Suprapubic skin (tissue), 4 donors: Measurements from ENCODE around the gene ADARB1. TPM values are rescaled to one million over a fixed set of nuclear protein-coding genes. Genes with fewer than 3 reads are reported as not detected.

Source experiments
- DNase-seq, 2 donors: peaks; one replicate each; pipeline ENCODE4 v3.0.0-alpha.2; 2019; ENCODE audit warnings: low spot score in 2 of 2
- H3K27ac ChIP-seq: fragments of 200-600 bp; sonication (generic); one replicate; pipeline ENCODE4 v1.5.1; 2019
- H3K27me3 ChIP-seq: fragments of 200-600 bp; sonication (generic); one replicate; pipeline ENCODE4 v1.5.1; 2019
- H3K36me3 ChIP-seq: fragments of 200-600 bp; sonication (generic); one replicate; pipeline ENCODE4 v1.5.1; 2019
- H3K4me1 ChIP-seq: fragments of 200-600 bp; sonication (generic); one replicate; pipeline ENCODE4 v1.5.1; 2019
- H3K4me3 ChIP-seq: fragments of 200-600 bp; sonication (generic); one replicate; pipeline ENCODE4 v1.5.1; 2019; ENCODE audit warnings: mild to moderate bottlenecking
- H3K9me3 ChIP-seq: fragments of 200-600 bp; sonication (generic); one replicate; pipeline ENCODE4 v1.5.1; 2019
- EP300 ChIP-seq: sonication (generic); formaldehyde crosslinking; IDR thresholded peaks from one replicate; pipeline ENCODE4 v1.6.1; 2017; ENCODE audit warnings: antibody characterized with exemption
- POLR2A ChIP-seq, 2 donors: fragments of 450-650 bp; IDR thresholded peaks; one replicate each; pipeline ENCODE4 v1.6.1; 2017; ENCODE audit warnings: antibody characterized with exemption in 2 of 2, mild to moderate bottlenecking in 2 of 2, moderate library complexity in 2 of 2
- POLR2AphosphoS5 ChIP-seq, 3 donors: sonication (generic); formaldehyde crosslinking; IDR thresholded peaks; one replicate each; pipeline ENCODE4 v1.6.1; 2017; ENCODE audit warnings: antibody characterized with exemption in 3 of 3
- WGBS: methylation state at CpG from one replicate; pipeline ENCODE4 v1.1.5; 2018; 5-methylcytosine and 5-hydroxymethylcytosine counted together
- total RNA-seq, 4 donors: library from RNA; depleted of rRNA; stranded (reverse); fragments of >200 nt; gene quantifications; one replicate each; pipeline ENCODE4 v1.1.0, GENCODE V29; 2016
- TF ChIP-seq, protein P1 (sequence below), 2 donors: fragments of 200-600 bp in 1 of 2; fragments of 450-650 bp in 1 of 2; sonication (generic) in 1 of 2; IDR thresholded peaks; one replicate each; pipeline ENCODE4 v1.5.1; 2016 to 2019; ENCODE audit warnings: antibody characterized with exemption in 2 of 2, mild to moderate bottlenecking in 1 of 2, moderate library complexity in 1 of 2

Gene ADARB1
- total RNA-seq, 4 donors from 2014 or later = 13.2 to 23.6 (median 20.3) TPM

- peak in 1 of 2 donors; percentile 61 for DNase-seq
- peaks cover 48% of the 10 kb centered on the region for H3K4me1 ChIP-seq
- no peak for TF ChIP-seq POLR2A (IDR thresholded peaks at IDR 0.05)
- no peaks in the 10 kb centered on the region for H3K27me3 ChIP-seq
- 72% methylated on average over 21 of the region's 21 CpGs for WGBS
- H3K36me3 ChIP-seq = no peaks in the 10 kb centered on the region
- H3K4me3 ChIP-seq = no peak overlapping the region
- H3K27ac ChIP-seq = no peak overlapping the region
- H3K9me3 ChIP-seq = no peaks in the 10 kb centered on the region
Measured at GRCh38 chr21:45032332-45032731, 42.0 kb upstream of the ADARB1 start.

GRCh38 chr21:45032977-45033710 lies 41.2 kb upstream of the ADARB1 start:
- no peak overlapping the region for H3K27ac ChIP-seq
- H3K4me3 ChIP-seq = no peak overlapping the region
- DNase-seq = peak in 1 of 2 donors; percentile 63
- WGBS = 72% methylated on average over 15 of the region's 35 CpGs
- H3K4me1 ChIP-seq = peaks cover 48% of the 10 kb centered on the region
- TF ChIP-seq, protein P1, sequence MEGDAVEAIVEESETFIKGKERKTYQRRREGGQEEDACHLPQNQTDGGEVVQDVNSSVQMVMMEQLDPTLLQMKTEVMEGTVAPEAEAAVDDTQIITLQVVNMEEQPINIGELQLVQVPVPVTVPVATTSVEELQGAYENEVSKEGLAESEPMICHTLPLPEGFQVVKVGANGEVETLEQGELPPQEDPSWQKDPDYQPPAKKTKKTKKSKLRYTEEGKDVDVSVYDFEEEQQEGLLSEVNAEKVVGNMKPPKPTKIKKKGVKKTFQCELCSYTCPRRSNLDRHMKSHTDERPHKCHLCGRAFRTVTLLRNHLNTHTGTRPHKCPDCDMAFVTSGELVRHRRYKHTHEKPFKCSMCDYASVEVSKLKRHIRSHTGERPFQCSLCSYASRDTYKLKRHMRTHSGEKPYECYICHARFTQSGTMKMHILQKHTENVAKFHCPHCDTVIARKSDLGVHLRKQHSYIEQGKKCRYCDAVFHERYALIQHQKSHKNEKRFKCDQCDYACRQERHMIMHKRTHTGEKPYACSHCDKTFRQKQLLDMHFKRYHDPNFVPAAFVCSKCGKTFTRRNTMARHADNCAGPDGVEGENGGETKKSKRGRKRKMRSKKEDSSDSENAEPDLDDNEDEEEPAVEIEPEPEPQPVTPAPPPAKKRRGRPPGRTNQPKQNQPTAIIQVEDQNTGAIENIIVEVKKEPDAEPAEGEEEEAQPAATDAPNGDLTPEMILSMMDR (IDR thresholded peaks at IDR 0.05) = no peak
- TF ChIP-seq EP300 (no peak), POLR2A (IDR thresholded peaks at IDR 0.05) (no peak), POLR2AphosphoS5 (IDR thresholded peaks at IDR 0.05) (no peak)
- no peaks in the 10 kb centered on the region for H3K27me3 ChIP-seq
- no peaks in the 10 kb centered on the region for H3K9me3 ChIP-seq
- no peaks in the 10 kb centered on the region for H3K36me3 ChIP-seq

DNA sequence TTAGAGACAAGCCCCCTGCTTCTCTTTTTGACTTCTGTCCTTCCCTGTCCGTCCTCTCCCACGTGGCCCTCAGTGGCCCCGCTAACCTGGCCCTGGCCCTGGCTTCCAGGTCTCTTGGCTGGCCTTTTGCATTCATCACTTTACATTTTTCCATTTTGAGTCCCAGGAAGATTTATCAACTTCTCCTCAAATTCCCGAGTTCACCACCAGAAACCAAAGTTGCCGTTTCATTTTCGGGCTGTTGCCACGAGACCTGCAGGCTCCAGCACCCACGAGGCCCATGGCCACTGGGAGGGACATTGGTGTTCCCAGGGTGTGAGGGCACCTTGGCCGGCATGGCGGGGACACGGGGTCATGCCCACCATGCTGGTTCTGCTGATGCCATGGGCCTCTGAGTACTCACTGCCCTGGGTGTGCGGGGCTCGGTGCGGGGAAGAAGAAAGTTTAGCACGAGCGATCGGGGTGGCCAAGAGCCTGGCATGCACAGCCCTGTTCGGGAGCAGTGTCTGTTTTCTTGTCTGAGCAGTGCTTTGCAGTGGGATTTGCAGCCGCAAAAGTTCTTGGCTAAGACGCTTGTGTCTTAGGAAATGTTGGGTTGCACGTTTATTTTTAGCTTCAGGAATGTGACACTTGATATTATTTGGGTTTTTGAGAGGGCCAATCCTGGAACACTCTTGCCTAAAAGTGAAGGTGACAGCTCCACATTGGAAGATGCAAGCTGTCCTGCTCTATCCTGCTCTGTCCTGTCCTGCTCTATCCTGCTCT lies 40.4 kb upstream of the ADARB1 start:
- Histone ChIP-seq H3K27ac (peak overlapping the region; percentile 66), H3K4me3 (no peak overlapping the region), H3K36me3 (no peaks in the 10 kb centered on the region), H3K27me3 (no peaks in the 10 kb centered on the region), H3K9me3 (no peaks in the 10 kb centered on the region), H3K4me1 (peaks cover 48% of the 10 kb centered on the region)
- WGBS = 41% methylated on average over 21 of the region's 21 CpGs
- TF ChIP-seq POLR2A (IDR thresholded peaks at IDR 0.05) (no peak), POLR2AphosphoS5 (IDR thresholded peaks at IDR 0.05) (peak in 1 of 3 donors; percentile 55)
- peak in 1 of 2 donors; percentile 69 for DNase-seq

- 96% methylated on average over 14 of the region's 23 CpGs for WGBS
- H3K4me1 ChIP-seq = peaks cover 49% of the 10 kb centered on the region
- TF ChIP-seq, protein P1 (IDR thresholded peaks at IDR 0.05) = no peak
- no peak for TF ChIP-seq POLR2AphosphoS5 (IDR thresholded peaks at IDR 0.05)
- TF ChIP-seq EP300 = no peak
- no peak for TF ChIP-seq POLR2A (IDR thresholded peaks at IDR 0.05)
- peak overlapping the region; percentile 66 for H3K27ac ChIP-seq
- no peak overlapping the region for H3K4me3 ChIP-seq
- no peaks in the 10 kb centered on the region for H3K27me3 ChIP-seq
- H3K9me3 ChIP-seq = no peaks in the 10 kb centered on the region
- DNase-seq = peak; percentile 55 to 66
- H3K36me3 ChIP-seq = no peaks in the 10 kb centered on the region
Measured at GRCh38 chr21:45034556-45035476, 39.6 kb upstream of the ADARB1 start.

DNA sequence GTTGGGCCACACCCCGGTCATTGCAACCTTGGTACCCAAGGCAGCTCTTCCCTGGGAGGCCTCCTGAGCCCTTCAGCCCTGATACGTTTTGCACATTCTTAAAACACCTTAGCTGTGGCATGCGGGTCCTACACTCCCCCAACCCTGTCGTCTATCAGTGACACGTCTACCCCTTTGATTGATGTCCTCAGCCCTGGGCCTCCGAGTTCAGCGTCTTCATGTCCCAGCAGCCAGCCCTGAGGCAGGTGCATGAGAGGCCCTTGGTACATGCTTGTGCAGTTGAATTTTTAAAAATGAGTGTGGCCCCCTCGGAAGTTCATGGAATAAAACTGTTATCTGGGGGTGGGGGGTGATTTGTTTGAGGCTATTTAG lies 38.9 kb upstream of the ADARB1 start:
- H3K36me3 ChIP-seq = no peaks in the 10 kb centered on the region

More for the DNA sequence above, 38.9 kb upstream of the ADARB1 start:
- H3K4me3 ChIP-seq = no peak overlapping the region
- H3K9me3 ChIP-seq = no peaks in the 10 kb centered on the region
- TF ChIP-seq POLR2AphosphoS5 (IDR thresholded peaks at IDR 0.05) = no peak
- TF ChIP-seq POLR2A (IDR thresholded peaks at IDR 0.05) = no peak
- TF ChIP-seq, protein P1 (IDR thresholded peaks at IDR 0.05) = no peak
- TF ChIP-seq EP300 = no peak
- no peak overlapping the region for H3K27ac ChIP-seq
- H3K27me3 ChIP-seq = no peaks in the 10 kb centered on the region
- DNase-seq = no peak
- WGBS = 88% methylated on average over 8 of the region's 8 CpGs
- peaks cover 52% of the 10 kb centered on the region for H3K4me1 ChIP-seq
